Measurements from ENCODE around the gene TMEM63B. TPM values are rescaled to one million over a fixed set of nuclear protein-coding genes. Genes with fewer than 3 reads are reported as not detected.

TMEM63B gene
- total and polyA plus RNA-seq, 9 of the 15 experiments (the other 6 are each of a cell fraction or from before 2014, with no cell fraction given), result 0.14 to 39.4 (median 14.4) TPM

GRCh38 chr6:44128020-44128917 lies 915 bp downstream of the TMEM63B start (continued):
- no peak for TF ChIP-seq MLLT1 (IDR thresholded peaks at IDR 0.05)
- TF ChIP-seq, protein P1, sequence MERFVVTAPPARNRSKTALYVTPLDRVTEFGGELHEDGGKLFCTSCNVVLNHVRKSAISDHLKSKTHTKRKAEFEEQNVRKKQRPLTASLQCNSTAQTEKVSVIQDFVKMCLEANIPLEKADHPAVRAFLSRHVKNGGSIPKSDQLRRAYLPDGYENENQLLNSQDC (CRISPR knock-in tag; IDR thresholded peaks at IDR 0.05), result no peak
- TF ChIP-seq NRF1 (conservative IDR thresholded peaks at IDR 0.05 in 1 of 2, IDR thresholded peaks at IDR 0.05 in 1 of 2), result peak; percentile 68 to 70
- TF ChIP-seq, protein P2, sequence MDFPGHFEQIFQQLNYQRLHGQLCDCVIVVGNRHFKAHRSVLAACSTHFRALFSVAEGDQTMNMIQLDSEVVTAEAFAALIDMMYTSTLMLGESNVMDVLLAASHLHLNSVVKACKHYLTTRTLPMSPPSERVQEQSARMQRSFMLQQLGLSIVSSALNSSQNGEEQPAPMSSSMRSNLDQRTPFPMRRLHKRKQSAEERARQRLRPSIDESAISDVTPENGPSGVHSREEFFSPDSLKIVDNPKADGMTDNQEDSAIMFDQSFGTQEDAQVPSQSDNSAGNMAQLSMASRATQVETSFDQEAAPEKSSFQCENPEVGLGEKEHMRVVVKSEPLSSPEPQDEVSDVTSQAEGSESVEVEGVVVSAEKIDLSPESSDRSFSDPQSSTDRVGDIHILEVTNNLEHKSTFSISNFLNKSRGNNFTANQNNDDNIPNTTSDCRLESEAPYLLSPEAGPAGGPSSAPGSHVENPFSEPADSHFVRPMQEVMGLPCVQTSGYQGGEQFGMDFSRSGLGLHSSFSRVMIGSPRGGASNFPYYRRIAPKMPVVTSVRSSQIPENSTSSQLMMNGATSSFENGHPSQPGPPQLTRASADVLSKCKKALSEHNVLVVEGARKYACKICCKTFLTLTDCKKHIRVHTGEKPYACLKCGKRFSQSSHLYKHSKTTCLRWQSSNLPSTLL (IDR thresholded peaks at IDR 0.05), result no peak
- TF ChIP-seq, protein P3, sequence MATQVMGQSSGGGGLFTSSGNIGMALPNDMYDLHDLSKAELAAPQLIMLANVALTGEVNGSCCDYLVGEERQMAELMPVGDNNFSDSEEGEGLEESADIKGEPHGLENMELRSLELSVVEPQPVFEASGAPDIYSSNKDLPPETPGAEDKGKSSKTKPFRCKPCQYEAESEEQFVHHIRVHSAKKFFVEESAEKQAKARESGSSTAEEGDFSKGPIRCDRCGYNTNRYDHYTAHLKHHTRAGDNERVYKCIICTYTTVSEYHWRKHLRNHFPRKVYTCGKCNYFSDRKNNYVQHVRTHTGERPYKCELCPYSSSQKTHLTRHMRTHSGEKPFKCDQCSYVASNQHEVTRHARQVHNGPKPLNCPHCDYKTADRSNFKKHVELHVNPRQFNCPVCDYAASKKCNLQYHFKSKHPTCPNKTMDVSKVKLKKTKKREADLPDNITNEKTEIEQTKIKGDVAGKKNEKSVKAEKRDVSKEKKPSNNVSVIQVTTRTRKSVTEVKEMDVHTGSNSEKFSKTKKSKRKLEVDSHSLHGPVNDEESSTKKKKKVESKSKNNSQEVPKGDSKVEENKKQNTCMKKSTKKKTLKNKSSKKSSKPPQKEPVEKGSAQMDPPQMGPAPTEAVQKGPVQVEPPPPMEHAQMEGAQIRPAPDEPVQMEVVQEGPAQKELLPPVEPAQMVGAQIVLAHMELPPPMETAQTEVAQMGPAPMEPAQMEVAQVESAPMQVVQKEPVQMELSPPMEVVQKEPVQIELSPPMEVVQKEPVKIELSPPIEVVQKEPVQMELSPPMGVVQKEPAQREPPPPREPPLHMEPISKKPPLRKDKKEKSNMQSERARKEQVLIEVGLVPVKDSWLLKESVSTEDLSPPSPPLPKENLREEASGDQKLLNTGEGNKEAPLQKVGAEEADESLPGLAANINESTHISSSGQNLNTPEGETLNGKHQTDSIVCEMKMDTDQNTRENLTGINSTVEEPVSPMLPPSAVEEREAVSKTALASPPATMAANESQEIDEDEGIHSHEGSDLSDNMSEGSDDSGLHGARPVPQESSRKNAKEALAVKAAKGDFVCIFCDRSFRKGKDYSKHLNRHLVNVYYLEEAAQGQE (IDR thresholded peaks at IDR 0.05; ENCODE audit: borderline replicate concordance), result no peak
- TF ChIP-seq, protein P3 (CRISPR knock-in tag; IDR thresholded peaks at IDR 0.05; ENCODE audit: low read depth), result no peak
- no peak for TF ChIP-seq ELF2 (CRISPR knock-in tag; IDR thresholded peaks at IDR 0.05)
- TF ChIP-seq YBX1 (IDR thresholded peaks at IDR 0.05), result no peak
- no peak for TF ChIP-seq MCM5 (IDR thresholded peaks at IDR 0.05; ENCODE audit: low read depth)
- peak; percentile 49; the same call in 1 of the 2 replicates for TF ChIP-seq L3MBTL2 (IDR thresholded peaks at IDR 0.05)
- TF ChIP-seq KLF16 (IDR thresholded peaks at IDR 0.05), result no peak
- TF ChIP-seq, protein P4, sequence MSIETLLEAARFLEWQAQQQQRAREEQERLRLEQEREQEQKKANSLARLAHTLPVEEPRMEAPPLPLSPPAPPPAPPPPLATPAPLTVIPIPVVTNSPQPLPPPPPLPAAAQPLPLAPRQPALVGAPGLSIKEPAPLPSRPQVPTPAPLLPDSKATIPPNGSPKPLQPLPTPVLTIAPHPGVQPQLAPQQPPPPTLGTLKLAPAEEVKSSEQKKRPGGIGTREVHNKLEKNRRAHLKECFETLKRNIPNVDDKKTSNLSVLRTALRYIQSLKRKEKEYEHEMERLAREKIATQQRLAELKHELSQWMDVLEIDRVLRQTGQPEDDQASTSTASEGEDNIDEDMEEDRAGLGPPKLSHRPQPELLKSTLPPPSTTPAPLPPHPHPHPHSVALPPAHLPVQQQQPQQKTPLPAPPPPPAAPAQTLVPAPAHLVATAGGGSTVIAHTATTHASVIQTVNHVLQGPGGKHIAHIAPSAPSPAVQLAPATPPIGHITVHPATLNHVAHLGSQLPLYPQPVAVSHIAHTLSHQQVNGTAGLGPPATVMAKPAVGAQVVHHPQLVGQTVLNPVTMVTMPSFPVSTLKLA (conservative IDR thresholded peaks at IDR 0.05), result peak in 1 of 2 experiments; percentile 71; a peak in 2 of 4 replicates
- no peak for TF ChIP-seq PHF8 (IDR thresholded peaks at IDR 0.05; ENCODE audit: borderline replicate concordance, low read length)
- TF ChIP-seq CHCHD3 (CRISPR knock-in tag; IDR thresholded peaks at IDR 0.05), result no peak
